Inferior parietal cortex (tissue), 1 donor: ENCODE measurements around the gene FAM83D.
"Not testable (repeated sequence)": the region's sequence is repeated elsewhere in the genome, so short reads cannot be mapped to it uniquely, and the experiment has no call there.

Experiments used
- DNase-seq: peaks from one replicate; pipeline ENCODE4 v3.0.0-alpha.2; 2016; ENCODE audit errors: extremely low spot score

FAM83D gene

GRCh38 chr20:38935285-38935684 is 9.1 kb downstream of the FAM83D start:
- no peak for DNase-seq

GRCh38 chr20:38935967-38936407 is 9.8 kb downstream of the FAM83D start:
- no peak for DNase-seq

DNA sequence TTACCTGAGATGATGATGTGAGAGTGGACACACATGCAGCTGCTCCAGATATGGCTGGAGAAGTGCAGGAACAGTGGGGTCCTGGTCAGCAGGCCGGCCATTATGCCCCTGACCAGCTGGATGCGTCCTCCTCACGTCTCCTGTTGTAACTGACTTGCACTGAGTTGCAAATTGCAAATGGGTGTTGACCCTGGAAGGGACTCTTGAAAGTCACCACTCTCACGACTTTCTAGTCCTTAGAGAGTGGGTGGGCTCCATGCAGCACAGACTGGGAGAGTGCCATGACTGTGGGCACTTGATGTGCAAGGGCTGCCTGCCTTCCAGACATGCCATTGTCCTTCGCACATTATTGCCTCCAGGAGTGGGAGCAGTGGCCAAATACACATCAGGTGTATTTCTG is 10.8 kb downstream of the FAM83D start:
- no peak for DNase-seq

DNA sequence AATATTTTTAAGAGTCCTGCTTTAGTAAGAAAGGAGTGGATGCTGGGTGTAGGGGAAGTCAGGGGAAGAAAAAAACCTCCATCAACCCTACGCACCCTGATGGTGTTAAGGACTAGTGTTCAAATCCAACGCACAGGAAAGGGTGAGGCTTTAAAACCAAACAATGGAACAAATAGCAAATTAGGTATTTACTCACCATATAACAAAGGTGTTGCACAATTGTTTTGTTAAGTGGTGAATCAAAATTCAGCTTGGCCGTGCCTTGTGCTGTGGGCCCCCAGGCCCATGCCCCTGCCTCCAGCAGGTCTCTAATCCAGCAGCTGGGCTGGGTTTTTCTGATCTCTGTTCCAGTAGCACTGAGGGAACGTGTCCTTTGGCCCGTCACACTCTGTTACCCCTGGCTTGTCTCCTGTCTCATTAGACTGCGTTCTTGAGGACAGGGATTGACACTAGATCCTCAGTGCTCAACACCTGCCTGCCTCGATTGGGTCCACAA is 11.8 kb downstream of the FAM83D start:
- DNase-seq = no peak

DNA sequence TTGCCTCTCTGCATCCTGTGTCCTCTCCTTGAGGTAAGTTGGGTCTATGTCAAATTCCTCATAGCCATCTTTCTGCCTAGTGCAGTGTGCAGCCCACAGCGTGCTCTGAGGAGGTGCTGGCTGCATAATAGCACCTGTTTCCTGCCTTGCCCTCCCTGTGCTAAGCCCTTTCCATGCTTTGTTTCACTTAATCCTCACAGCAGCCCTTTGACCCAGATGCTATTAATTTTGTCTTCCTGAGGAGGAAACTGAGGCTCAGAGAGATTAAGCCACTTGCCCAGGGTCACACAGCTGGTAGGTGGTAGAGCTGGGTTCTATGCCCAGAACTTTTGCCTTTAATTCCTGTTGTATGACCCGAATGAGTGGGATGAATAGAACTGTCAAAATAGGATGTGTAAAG is 13.5 kb downstream of the FAM83D start:
- no peak for DNase-seq

GRCh38 chr20:38940644-38941043 is 14.4 kb downstream of the FAM83D start:
- DNase-seq = no peak

DNA sequence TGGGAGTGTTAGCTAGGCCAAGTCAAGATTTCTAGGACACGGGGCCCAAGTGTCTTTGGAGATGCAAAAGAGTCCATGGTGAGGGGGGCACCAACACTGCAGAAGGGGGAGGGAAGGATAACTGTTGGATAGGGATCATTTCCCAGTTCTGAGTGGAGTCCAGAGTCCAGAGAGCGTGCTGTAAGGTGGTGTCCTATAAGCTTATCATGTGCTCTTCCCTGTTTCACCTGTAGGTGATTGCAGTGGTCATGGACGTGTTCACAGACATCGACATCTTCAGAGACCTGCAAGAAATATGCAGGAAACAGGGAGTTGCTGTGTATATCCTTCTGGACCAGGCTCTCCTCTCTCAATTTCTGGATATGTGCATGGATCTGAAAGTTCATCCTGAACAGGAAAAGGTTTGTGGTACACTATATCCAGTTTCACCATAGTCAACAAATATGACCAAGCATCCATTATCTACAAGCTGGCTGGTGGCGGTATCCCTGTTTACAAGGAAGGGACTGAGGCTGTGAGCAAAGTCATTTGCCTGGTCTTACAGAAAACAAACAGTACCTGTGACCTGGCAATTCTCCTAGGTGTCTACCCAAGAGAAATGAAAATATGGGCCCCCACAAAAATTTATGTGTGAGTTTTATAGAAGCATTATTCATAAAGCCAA is 15.6 kb downstream of the FAM83D start:
- no peak for DNase-seq

DNA sequence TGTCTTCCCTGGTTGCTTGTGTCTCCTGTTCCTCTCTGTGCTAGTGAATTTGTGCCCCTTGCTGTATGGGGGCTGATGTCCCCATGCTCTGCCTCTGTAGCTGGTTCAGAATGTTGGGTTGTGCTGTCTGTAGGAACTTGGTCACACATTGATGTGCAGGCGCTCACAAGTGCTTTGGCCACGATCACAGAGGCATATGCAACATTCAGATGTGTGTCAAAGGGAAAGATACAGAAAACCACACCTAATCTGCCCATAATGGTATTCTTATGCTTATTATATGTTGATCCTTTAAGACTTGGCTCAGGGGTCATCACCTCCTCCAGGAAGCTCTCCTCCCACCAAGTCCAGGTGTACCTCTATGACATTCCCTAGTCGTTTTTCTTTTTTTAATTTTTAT is 18.8 kb downstream of the FAM83D start:
- no peak for DNase-seq

DNA sequence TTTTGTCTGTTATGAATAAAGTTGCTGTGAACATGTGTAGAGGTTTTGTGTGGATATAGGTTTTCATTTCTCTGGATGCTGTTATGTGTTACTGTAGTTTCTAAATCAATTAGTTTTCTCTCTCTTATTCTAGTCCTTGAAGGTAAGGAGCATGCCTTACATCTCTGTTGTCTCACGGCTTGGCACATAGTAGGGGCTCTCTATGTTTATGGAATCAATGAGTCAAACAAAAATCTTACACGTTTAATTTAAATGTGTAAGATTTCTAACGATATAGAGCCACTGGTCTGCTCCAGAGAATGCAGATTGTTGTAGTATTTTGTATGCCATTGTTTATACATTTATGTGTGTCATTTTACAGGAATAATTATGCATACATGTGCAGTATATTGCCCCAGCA is 20.6 kb downstream of the FAM83D start:
- DNase-seq = no peak

DNA sequence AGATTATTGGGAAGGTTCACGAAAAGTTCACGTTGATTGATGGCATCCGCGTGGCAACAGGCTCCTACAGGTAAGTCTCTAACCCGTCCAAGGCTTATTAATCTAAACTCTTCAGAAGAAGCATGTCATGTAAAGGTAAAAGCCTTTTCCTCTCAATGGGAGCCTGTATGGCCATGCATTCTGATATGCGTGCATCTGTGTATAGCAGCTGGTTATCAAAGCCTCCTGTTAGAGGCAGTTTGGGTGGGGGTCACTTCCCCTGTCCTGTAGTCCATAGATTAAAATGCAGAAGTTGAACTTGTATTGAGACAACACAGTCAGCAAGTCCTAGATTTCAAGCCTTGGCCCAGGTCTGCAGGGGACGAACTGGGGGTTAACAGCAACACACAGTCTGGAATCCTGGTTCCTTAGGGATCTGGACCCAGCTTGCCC is 21.7 kb downstream of the FAM83D start:
- DNase-seq = no peak

GRCh38 chr20:38950254-38950653 is 24.0 kb downstream of the FAM83D start:
- no peak for DNase-seq

DNA sequence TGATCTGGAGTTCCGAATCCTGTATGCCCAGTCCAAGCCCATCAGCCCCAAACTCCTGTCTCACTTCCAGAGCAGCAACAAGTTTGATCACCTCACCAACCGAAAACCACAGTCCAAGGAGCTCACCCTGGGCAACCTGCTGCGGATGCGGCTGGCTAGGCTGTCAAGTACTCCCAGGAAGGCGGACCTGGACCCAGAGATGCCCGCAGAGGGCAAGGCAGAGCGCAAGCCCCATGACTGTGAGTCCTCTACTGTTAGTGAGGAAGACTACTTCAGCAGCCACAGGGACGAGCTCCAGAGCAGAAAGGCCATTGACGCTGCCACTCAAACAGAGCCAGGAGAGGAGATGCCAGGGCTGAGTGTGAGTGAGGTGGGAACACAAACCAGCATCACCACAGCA is 25.4 kb downstream of the FAM83D start:
- DNase-seq = no peak

GRCh38 chr20:38952153-38952552 is 25.9 kb downstream of the FAM83D start:
- DNase-seq = no peak

DNA sequence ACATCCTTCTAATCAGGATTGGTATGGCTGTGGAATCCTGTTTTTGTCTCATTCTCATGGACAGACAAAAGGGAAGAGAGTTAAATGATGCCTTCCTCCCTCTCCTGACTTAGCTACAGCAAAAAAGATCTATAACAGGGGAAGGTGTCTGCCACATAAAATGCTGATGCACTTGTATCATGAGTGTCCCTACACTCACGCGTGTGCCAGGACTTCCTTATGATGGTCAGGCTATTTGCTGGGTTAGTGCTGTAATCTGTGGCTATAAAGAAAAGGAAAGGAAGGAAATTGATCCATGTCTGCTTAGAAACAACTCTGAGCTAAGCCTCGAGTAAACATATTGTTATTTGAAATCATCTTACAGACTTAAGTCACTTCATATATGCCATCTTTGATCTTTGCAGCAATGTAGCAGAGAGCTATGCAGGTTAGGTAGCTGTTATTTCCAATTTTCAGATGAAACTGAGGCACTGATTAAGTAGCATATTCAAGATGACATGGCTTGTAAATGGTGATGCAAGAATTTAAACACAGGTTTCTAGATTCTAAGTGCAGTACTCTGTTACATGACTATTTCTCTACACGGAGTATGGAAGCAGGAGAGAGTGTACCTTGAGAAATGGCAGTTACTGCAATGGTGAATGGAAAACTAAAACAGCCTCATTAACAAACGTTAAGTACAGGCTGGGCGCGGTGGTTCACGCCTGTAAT is 27.6 kb downstream of the FAM83D start:
- no peak for DNase-seq

- no peak for DNase-seq
Observed at GRCh38 chr20:38957235-38957876, 31.1 kb downstream of the FAM83D start.

DNA sequence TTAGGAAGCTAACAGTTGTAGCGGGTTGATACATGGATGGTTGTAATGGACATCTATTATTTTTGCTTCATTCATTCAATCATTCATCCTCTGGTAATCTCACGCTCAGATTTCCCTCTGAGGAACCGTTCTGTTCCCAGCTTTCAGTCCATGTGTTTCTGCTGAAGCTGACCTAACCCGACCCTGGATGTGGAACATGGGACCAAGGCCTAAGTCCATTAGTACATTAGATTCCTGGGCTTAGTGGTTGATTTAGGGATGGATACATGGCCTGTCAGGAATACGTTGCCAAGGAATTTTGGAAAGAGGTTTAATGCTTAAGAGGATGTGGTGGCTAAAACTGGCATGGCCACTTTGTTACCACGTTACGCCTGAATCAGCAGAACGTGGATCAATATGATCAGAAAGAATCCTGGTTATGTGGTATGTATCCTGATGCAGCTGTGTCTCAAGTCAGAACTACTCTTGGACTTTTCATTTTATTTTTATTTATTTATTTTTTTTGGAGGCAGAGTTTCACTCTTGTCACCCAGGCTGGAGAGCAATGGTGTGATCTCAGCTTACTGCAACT is 31.8 kb downstream of the FAM83D start:
- DNase-seq = no peak

- DNase-seq = not testable (repeated sequence)
Observed at GRCh38 chr20:38960187-38960687, 34.0 kb downstream of the FAM83D start.

GRCh38 chr20:38961530-38962043 is 35.4 kb downstream of the FAM83D start:
- no peak for DNase-seq

- DNase-seq = peak; percentile 96
Observed at GRCh38 chr20:38962044-38962927, 36.1 kb downstream of the FAM83D start, which contains the start of gene DHX35. DHX35 (plus strand) TSS chr20:38962344; CDS start chr20:38962368, 24 bp downstream.

DNA sequence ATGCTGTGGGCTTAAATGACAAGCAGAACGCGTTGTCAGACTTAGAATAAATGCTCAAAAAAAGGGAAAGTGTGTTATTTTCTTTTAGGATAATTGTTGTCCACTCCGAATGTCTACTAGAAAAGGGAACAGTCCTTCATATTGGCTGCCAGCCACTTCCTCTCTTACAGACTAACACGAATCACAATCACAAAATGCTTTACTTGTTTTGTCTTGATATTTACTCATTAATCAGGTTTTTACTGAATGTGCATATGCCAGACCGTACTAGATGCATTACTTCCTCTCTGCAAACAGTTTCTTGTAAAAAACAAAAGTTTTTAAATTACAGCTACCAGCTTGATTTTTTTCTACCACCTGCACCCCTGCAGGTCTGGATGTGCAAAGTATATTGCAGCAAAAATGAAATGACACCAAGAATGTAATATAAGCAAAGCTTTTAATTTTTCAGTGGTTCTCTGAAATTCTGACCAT is 36.7 kb downstream of the FAM83D start:
- DNase-seq = no peak

- DNase-seq = no peak
Observed at GRCh38 chr20:38963745-38964144, 37.5 kb downstream of the FAM83D start.
